HG03103 (cell line): ENCODE measurements around the gene SEPTIN6.

Source experiments
- ATAC-seq: cut with Tn5 transposase; IDR thresholded peaks from one replicate; pipeline ENCODE4 v1.9.1; 2021; ENCODE audit warnings: low read depth; ENCODE audit not compliant: unreplicated experiment

The SEPTIN6 gene

DNA sequence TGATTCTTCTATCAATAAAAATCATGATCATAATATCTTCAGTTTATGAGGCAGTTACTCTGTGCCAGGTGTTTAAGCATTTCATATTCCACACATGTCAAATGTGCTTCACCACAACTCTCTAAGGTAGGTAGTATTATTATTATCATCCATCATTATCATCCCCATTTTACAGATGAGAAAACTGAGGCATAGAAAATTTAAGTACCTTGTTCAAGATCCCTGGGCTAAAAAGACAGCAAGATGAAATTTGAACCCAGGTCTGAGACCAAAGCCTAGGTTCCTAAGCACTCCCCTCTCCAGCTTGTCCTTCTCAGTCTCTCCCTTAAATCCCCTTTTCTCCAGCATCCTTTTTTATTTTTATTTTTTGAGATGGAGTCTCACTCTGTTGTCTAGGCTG, 33.4 kb downstream of the SEPTIN6 start:
- ATAC-seq: no peak

DNA sequence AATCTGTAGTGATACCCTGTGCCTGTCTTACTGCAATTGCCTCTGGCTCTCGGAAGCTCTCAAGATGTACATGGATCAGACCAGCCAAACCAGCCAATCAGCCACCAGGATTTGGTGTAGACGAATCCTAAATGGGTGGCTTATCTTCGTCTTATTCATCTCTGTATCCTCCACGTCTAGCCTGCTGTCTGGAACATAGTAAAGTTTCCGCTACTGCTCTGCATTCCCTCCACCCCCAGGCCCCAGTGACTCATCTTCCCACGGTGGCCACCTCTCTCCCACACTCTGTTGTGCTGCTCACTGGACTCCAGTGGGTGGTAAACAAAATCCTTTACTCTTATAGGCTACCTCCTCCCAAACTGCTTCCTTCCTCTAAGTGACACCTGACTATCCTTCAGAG, 37.8 kb downstream of the SEPTIN6 start:
- ATAC-seq: no peak

DNA sequence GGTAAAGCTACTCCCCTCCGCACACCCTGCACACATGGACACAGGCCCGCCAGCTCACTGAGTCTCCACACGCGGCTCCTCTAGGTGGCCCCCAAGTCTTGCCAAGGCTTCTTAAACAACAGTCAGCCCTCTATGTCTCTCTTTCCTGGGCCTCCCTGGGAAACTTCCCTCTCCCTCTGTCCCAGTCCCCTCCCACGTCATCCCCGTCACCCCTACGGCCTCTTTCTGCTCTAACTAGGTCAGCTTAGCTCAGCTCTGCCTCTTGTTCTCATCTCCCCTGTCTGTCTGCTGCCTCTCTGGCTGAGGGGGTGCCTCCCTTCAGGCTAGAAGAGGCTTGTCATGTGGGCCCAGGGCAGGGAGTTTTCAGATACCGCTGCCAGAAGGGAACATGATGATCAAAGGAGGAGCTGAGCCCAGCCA, 38.8 kb downstream of the SEPTIN6 start:
- ATAC-seq: no peak

DNA sequence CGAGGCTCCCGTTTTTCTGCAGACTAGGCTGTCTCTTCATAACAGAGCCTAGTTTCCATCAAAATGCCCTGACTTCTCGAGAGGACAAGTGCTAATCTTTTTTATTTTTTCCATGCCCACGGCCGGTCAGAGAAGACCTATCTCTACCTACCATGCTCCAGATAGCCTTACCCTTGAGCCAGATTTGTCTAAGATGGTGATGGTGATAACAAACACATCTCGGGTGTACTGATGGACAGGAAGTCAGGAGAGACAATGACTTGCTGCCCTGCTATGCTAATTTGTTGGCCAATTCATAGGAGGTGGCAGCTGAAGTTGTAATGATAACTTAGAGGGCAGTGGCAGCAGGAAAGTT, 44.6 kb downstream of the SEPTIN6 start:
- ATAC-seq: peak; percentile 12

DNA sequence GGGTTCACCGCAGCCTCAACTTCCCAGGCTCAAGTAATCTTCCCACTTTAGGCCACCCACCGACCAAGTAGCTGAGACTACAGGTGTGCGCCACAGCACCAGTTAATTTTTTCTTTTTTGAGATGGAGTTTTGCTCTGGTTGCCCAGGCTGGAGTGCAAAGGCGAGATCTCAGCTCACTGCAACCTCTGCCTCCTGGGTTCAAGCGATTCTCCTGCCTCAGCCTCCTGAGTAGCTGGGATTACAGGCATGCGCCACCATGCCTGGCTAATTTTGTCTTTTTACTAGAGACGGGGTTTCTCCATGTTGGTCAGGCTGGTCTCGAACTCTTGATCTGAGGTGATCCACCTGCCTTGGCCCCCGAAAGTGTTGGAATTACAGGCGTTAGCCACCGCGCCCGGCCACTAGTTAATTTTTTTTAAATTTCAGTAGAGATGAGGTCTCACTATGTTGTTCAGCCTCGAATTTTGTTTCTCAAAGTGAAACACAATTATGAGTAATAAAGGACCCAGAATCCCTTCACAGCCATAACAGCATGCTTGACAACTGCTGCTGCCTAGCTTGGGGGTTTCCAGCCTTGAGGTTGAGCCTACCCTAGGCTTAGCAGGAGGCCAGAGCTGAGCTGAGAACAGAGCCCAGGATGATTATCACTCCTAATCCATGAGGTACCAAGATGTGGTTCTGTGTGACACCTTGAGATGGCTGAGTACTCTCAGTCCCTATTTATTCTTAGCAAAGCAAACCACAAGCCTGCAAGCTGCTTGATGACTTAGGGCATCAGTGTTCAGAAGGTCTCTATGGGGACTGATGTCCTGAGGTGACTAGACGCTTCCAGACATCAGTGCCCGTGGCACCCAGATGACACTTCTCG, 45.2 kb downstream of the SEPTIN6 start:
- ATAC-seq: peak; percentile 86

DNA sequence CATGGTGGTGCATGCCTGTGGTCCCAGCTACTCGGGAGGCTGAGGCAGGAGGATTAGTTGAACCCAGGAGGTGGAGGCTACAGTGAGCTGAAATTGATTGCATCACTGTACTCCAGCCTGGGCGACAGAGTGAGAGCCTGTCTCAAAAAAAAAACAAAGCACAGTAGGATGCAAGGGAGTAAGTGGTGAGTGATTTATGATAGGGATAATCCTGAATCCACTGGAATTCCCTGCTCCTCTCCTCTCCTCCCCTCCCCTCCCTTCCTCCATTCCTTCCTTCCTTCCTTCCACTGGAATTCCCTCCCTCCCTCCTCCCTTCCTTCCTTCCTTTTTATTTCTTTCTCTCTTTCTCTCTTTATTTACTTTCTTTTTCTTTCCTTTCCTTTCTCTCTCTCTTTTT, 45.9 kb downstream of the SEPTIN6 start:
- ATAC-seq: no peak

DNA sequence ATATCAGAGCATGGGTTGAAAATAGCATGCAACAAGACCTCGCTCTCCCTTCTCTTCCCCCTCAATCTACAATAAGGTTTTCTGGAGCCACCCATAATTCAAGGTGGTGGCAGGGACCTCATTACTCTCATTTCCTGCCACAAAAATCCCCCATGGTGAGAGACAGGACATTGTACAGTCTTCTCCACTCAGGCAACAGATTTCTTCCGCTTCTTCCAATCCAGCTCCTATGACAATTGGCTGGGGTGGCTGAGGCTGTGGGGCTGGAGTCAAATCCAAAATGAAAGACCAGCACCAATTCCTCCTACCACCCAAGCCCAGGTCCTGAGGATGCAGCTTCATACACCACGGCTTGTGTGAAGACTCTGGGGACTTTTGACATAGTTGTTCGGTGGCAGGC, 46.5 kb downstream of the SEPTIN6 start:
- no peak for ATAC-seq

DNA sequence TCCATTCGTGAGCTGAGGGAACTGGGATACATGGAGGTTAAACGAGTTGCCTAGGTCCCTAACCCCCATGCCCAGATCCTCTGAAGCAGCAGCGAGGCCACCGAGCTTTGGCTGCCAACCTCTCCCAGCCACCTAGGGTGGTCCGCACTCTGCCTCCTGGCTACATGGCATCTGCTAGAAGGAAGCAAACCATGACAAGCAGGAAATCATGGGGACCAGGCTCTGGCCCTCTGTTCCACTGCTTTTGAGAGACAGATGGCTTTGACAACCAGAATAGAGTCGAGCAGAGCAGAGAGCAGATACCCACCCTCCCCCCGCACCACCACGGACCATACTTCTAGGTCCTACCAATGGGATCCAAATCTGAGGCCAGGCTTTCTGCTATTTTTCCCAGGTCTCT, 49.3 kb downstream of the SEPTIN6 start:
- no peak for ATAC-seq
